GM18505 (cell line): ENCODE measurements around the gene SEMA5A.

Experiments used
- ATAC-seq: cut with Tn5 transposase; IDR thresholded peaks from one replicate; pipeline ENCODE4 v1.9.1; 2021; ENCODE audit not compliant: unreplicated experiment
- POLR2A ChIP-seq: IDR thresholded peaks from 4 replicates; pipeline ENCODE4 v1.6.1; 2011; ENCODE audit warnings: borderline replicate concordance; ENCODE audit not compliant: insufficient read depth, insufficient read length; ENCODE audit errors: extremely low read depth

Gene SEMA5A

GRCh38 chr5:9207817-9208418 is 338.0 kb downstream of the SEMA5A start:
- peak; percentile 62 for ATAC-seq

GRCh38 chr5:9202636-9203035 is 343.2 kb downstream of the SEMA5A start:
- ATAC-seq, result no peak

More at GRCh38 chr5:9207817-9208418, 338.0 kb downstream of the SEMA5A start:
- no peak for TF ChIP-seq POLR2A

GRCh38 chr5:9201761-9202160 is 344.1 kb downstream of the SEMA5A start:
- no peak for ATAC-seq
- no peak for TF ChIP-seq POLR2A

More at GRCh38 chr5:9202636-9203035, 343.2 kb downstream of the SEMA5A start:
- no peak for TF ChIP-seq POLR2A

- ATAC-seq, result no peak
Measured at GRCh38 chr5:9201011-9201410, 344.9 kb downstream of the SEMA5A start.

GRCh38 chr5:9198394-9198793 is 347.5 kb downstream of the SEMA5A start:
- no peak for ATAC-seq
- no peak for TF ChIP-seq POLR2A

More at GRCh38 chr5:9201011-9201410, 344.9 kb downstream of the SEMA5A start:
- TF ChIP-seq POLR2A, result no peak

GRCh38 chr5:9197881-9198260 is 348.0 kb downstream of the SEMA5A start:
- TF ChIP-seq POLR2A, result no peak
- peak; percentile 96 for ATAC-seq

GRCh38 chr5:9196403-9197227 is 349.3 kb downstream of the SEMA5A start:
- TF ChIP-seq POLR2A, result no peak
- ATAC-seq, result no peak

GRCh38 chr5:9194509-9194908 is 351.4 kb downstream of the SEMA5A start:
- no peak for ATAC-seq
- TF ChIP-seq POLR2A, result no peak

- TF ChIP-seq POLR2A, result no peak
- ATAC-seq, result no peak
Measured at GRCh38 chr5:9192266-9192665, 353.6 kb downstream of the SEMA5A start.

- TF ChIP-seq POLR2A, result no peak
Measured at GRCh38 chr5:9189681-9190080, 356.2 kb downstream of the SEMA5A start.

GRCh38 chr5:9188956-9189355 is 356.9 kb downstream of the SEMA5A start:
- TF ChIP-seq POLR2A, result no peak
- ATAC-seq, result no peak

More at GRCh38 chr5:9189681-9190080, 356.2 kb downstream of the SEMA5A start:
- no peak for ATAC-seq

GRCh38 chr5:9188131-9188530 is 357.7 kb downstream of the SEMA5A start:
- TF ChIP-seq POLR2A, result no peak
- no peak for ATAC-seq

- no peak for ATAC-seq
- TF ChIP-seq POLR2A, result no peak
Measured at GRCh38 chr5:9187614-9188013, 358.3 kb downstream of the SEMA5A start.

- no peak for ATAC-seq
- no peak for TF ChIP-seq POLR2A
Measured at GRCh38 chr5:9186069-9186468, 359.8 kb downstream of the SEMA5A start.

- TF ChIP-seq POLR2A, result no peak
- ATAC-seq, result no peak
Measured at GRCh38 chr5:9183992-9184391, 361.9 kb downstream of the SEMA5A start.
